ENCODE data around the gene TENM3. TPM values are rescaled to one million over a fixed set of nuclear protein-coding genes. Genes with fewer than 3 reads are reported as not detected.

The TENM3 gene
- total and polyA plus RNA-seq, 2 of the 8 experiments (the other 6 are each of a cell fraction or from before 2014, with no cell fraction given), result 36.9 to 69.3 TPM

DNA sequence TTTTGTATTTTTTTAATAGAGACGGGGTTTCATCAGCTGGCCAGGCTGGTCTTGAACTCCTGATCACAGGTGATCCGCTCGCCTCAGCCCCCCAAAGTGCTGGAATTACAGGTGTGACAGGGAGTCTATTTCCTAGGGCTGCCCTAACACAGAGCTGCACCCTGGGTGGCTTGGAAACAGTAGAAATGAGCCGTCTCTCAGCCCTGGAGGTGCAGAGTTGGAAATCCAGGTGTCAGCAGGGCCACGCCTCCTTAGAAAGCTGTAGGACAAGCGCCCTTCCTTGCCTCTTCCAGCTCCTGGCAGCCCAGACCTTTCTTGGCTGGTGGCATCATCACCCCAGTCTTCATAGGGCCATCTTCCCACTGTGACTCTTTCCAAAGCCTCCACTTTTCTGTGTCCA is 602.4 kb downstream of the TENM3 start (continued):
- TF ChIP-seq CTCF (IDR thresholded peaks at IDR 0.05; ENCODE audit: control extremely low read depth in 1 of 3, insufficient read depth in 1 of 3, low read depth in 1 of 3, low read length in 3 of 3), result no peak
- no peak for TF ChIP-seq POLR2A (IDR thresholded peaks at IDR 0.05; ENCODE audit: control extremely low read depth in 1 of 2, low read depth in 2 of 2, low read length in 2 of 2)
- no peak for TF ChIP-seq SAP30 (IDR thresholded peaks at IDR 0.05; ENCODE audit: insufficient read depth, insufficient replicate concordance, low read length)
- TF ChIP-seq TAF7 (optimal IDR thresholded peaks at IDR 0.05; ENCODE audit: borderline replicate concordance, low read depth, low read length), result no peak
- no peak for TF ChIP-seq CBX5 (IDR thresholded peaks at IDR 0.05; ENCODE audit: low read depth, low read length)
- no peak for TF ChIP-seq MAFK (IDR thresholded peaks at IDR 0.05; ENCODE audit: low read depth, low read length)
